ENCODE data around the gene CA10. TPM values are rescaled to one million over a fixed set of nuclear protein-coding genes. Genes with fewer than 3 reads are reported as not detected.

The CA10 gene
- total and polyA plus RNA-seq, 11 donors, result not detected

DNA sequence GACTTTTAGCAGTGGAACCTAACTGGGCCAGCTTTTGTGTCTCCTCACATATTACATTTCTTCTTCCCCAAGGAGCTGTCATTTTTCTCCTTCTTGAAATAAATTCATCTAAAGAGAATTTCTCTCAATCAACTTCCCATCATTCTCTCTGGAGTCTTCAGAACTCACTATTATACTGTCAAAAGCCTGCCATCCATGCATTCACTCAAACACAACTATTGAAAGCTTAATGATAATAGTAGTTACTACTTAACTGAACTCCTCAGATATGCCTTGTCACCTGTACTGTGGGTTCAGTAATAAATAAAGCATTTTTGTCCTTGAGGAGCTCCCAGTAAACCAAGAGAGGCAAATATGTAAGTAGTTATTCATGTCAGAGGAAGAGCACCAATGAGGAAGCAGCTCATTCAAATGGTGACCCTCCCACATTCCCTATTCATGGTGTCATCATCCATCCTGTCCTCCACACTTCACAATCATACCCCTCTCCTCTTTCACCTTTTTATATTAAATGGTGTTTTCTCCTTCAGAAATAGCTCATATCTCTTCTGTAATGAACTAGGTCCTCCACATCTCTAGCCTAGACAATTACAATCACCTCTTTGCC is 162.6 kb downstream of the CA10 start:
- Histone ChIP-seq H3K4me3 (no peak overlapping the region), H3K36me3 (no peaks in the 10 kb centered on the region), H3K9me3 (no peaks in the 10 kb centered on the region), H3K4me1 (no peaks in the 10 kb centered on the region), H3K27me3 (no peaks in the 10 kb centered on the region), H3K27ac (no peak overlapping the region)
- intact Hi-C loops (cut with DNase I), result loop anchor here in 1 of 10 donors (10.0 kb wide), 1 partner anchor 61 kb away; no protein-coding TSS in a partner anchor
- no peak for ATAC-seq
- no peak for DNase-seq
- TF ChIP-seq, protein P1, sequence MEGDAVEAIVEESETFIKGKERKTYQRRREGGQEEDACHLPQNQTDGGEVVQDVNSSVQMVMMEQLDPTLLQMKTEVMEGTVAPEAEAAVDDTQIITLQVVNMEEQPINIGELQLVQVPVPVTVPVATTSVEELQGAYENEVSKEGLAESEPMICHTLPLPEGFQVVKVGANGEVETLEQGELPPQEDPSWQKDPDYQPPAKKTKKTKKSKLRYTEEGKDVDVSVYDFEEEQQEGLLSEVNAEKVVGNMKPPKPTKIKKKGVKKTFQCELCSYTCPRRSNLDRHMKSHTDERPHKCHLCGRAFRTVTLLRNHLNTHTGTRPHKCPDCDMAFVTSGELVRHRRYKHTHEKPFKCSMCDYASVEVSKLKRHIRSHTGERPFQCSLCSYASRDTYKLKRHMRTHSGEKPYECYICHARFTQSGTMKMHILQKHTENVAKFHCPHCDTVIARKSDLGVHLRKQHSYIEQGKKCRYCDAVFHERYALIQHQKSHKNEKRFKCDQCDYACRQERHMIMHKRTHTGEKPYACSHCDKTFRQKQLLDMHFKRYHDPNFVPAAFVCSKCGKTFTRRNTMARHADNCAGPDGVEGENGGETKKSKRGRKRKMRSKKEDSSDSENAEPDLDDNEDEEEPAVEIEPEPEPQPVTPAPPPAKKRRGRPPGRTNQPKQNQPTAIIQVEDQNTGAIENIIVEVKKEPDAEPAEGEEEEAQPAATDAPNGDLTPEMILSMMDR (IDR thresholded peaks at IDR 0.05), result no peak
- no peak for TF ChIP-seq POLR2A (IDR thresholded peaks at IDR 0.05)

DNA sequence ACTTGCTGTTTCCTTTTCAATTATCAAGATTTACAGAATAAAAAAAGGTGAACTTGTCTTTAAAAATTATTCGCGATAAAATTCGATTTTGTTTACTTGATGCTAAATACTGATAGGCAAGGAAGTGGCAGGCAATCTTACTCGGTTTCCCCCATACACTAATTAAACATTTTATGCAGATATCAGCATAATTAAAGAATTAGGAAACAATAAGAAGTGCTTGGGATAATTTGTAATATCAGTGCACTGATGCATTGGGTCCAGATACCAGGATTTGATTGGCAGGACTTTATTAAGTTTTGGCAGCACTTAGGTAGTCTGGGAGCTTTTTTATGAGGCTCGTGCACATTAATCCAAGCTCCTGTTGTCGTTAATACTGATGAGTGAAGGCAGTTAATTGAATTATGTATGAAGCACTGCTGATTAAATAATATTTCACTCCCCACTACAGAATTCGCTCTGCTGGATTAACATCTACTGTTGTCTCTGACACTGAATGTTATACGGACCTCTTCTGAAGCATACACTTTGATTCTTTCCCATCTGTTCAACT is 165.6 kb downstream of the CA10 start:
- Histone ChIP-seq H3K9me3 (peaks cover 0 to 4% (median 0%) of the 10 kb centered on the region in 12 donors), H3K36me3 (no peaks in the 10 kb centered on the region), H3K27me3 (no peaks in the 10 kb centered on the region), H3K4me1 (no peaks in the 10 kb centered on the region), H3K4me3 (no peak overlapping the region), H3K27ac (no peak overlapping the region)
- TF ChIP-seq, protein P1 (IDR thresholded peaks at IDR 0.05), result no peak
- TF ChIP-seq POLR2A (IDR thresholded peaks at IDR 0.05), result no peak
- 72 to 83% (median 77%) methylated on average over 8 of the region's 8 CpGs for WGBS, 4 donors
- ATAC-seq (no peak), DNase-seq (no peak)
- intact Hi-C loops (cut with DNase I), result loop anchor here in 1 of 10 donors (10.0 kb wide), 1 partner anchor 58 kb away; no protein-coding TSS in a partner anchor

DNA sequence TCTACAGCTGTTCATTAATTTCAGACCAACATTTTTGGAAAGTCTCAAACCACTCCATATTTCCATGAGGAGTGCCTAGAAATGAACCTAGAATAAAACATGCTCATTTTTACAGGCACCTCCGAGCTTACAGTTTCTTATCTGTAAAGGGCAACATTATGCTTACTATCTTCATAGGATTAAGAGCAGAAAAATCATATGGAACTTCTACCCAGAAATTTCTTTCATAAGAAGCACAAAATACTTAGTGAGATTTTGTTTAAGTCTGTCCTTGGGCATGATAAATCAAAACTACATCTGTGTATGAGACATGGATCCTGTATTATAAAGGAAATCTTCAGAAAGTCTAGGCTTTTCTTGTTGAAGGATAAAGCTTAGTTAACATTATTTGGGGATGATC is 187.4 kb downstream of the CA10 start:
- H3K4me3 ChIP-seq, result no peak overlapping the region
- WGBS, 4 donors, result 53 to 63% (median 62%) methylated on average over 1 of the region's 1 CpG
- H3K36me3 ChIP-seq, result no peaks in the 10 kb centered on the region
- DNase-seq (no peak), ATAC-seq (no peak)
- no peaks in the 10 kb centered on the region for H3K27me3 ChIP-seq
- TF ChIP-seq, protein P1 (IDR thresholded peaks at IDR 0.05), result no peak
- no peak overlapping the region for H3K27ac ChIP-seq
- H3K9me3 ChIP-seq, result peaks cover 0 to 11% (median 0%) of the 10 kb centered on the region in 12 donors
- intact Hi-C loops (cut with DNase I), result loop anchor here in 2 of 10 donors (5.0 to 10.0 kb wide), 2 partner anchors 49 to 54 kb away; no protein-coding TSS in a partner anchor
- H3K4me1 ChIP-seq, result no peaks in the 10 kb centered on the region

GRCh38 chr17:51961689-51962088 is 196.8 kb downstream of the CA10 start:
- DNase-seq (no peak), ATAC-seq (no peak)
- intact Hi-C loops (cut with DNase I), result no loop called here
- H3K4me3 ChIP-seq, result no peak overlapping the region
- TF ChIP-seq POLR2A (IDR thresholded peaks at IDR 0.05), result no peak
- TF ChIP-seq, protein P1 (IDR thresholded peaks at IDR 0.05), result no peak
- H3K27me3 ChIP-seq, result no peaks in the 10 kb centered on the region
- WGBS, 4 donors, result 87 to 92% (median 88%) methylated on average over 7 of the region's 7 CpGs
- H3K27ac ChIP-seq, result no peak overlapping the region
- H3K36me3 ChIP-seq, result no peaks in the 10 kb centered on the region
- H3K4me1 ChIP-seq, result no peaks in the 10 kb centered on the region
- peaks cover 0 to 38% (median 8%) of the 10 kb centered on the region in 12 donors for H3K9me3 ChIP-seq

Measured in heart left ventricle (tissue), 16 donors.